Hematopoietic multipotent progenitor cell treated with erythropoietin and hydrocortisone succinate and interleukin-3 and kit ligand, for 6 days (in vitro differentiated cells): Measurements from ENCODE around the gene TSHZ2.
"Not testable (repeated sequence)": the region's sequence is repeated elsewhere in the genome, so short reads cannot be mapped to it uniquely, and the experiment has no call there.

Source experiments
- DNase-seq: peaks from one replicate; pipeline ENCODE4 v3.0.0-alpha.2; 2015

Gene TSHZ2

GRCh38 chr20:53402233-53403005 lies 430.3 kb downstream of the TSHZ2 start:
- DNase-seq: no peak

DNA sequence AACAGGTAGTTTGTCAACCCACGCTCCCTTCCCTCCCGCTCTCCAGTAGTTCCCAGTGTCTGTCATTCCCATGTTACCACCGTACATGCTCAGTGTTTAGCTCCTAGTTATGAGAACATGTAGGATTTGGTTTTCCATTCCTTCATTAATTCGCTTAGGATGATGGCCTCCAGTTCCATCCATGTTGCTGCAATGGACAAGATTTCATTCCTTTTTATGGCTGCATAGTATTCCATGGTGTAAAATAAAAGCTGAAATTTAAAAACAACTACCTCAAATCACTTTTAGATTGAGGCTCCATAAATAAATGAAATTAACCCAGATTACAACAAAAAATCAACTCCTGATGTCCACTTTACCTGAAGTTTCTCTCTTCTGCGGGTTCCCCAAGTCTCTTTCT lies 430.9 kb downstream of the TSHZ2 start:
- no peak for DNase-seq

DNA sequence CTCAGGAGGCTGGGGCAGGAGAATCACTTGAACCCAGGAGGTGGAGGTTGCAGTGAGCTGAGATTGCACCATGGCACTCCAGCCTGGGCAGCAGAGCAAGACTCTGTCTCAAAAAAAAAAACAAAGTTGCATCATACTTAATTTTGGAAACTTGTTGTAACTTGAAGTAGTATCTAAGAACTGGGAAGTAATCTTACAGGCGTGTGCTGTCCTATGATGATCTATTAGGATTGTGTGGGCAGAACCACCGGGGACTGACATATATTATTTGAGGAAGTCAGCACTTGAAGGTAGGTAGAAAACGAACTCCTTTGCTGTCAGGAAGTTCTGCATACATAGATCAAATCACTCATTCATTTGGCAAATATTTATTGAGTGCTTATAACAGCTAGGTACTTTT lies 433.0 kb downstream of the TSHZ2 start:
- DNase-seq: no peak

DNA sequence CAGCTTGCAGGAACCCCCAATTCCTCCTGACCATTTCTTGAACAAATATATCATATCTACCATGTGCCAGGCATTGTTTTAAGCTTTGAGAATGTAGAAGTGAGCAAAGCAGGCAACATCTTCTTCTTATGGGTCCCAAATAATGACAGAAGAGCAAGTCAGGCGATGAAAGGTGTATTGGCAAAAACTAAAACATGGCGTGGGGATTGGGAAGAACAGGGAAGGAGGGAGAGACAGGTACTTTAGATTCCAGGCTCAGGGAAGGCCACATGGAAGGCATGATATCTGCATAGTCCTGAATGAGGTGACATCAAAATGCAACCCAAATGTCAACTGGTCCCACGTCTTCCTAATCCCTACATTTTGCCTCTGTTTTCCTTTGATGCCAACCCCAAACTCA lies 434.4 kb downstream of the TSHZ2 start:
- DNase-seq: no peak

DNA sequence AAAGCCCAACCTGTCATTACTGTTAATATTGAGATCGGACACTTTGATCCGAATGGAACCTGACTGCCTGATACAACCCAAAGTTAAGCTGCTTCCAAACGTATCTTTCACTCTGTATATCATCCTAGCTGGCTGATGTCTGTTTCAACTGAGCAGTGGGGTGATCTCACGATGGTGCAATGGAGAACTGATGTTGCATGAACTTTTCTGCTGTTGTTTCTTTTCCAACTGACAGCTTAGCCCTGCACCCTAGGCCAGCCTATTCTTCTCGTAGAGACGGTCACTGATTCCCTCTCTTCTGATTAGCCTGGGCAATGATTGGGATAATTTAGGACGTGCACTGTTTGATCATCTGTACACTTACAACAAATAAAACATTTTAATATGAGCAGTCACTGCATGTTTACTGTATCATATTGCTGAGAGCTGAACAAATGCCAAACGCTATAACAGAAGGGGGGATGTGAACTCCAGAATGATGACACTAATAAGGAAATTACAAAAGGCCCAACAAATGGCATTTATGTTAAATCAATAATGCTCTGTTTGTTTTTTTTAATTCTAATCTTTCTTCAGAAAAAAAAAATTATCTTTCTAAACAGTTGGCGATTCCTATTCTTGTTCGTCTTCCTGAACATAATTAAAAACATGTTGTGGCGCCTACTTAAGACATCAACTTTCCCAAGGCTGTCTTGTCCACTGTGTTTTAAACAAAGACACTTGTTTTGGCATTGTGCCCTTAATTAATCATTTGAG lies 436.7 kb downstream of the TSHZ2 start:
- DNase-seq: no peak

DNA sequence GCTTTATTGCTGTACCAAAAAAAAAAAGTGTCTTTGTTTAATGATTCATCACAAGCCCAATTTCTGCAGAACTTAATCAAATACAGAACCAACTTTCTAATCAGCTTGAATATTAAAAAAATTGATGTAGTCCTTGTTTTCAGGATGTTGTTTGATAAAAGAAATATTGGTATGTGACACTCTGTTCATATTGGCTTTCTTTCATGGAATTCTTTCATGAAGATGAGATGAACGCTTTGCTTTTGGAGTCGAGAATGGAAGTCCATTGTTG lies 437.2 kb downstream of the TSHZ2 start:
- no peak for DNase-seq

DNA sequence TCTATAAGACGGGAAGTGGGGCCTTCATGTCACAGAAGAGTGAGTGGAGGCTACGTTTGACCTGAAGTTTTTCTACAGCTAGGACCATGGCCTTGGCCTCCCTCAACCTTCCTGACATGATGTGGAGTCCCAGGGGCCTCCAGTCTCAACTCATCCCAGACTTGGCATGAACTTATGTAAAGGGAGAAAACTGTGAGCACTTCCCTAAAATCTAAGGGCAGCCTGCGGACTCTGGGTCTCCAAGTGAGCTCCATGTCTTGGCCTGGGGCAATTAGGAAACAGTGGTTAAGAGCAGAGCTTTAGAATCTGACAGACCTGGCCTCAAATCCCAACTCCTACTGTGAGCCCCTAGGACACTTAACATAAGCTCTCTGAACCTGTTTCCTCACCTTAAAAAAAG lies 439.0 kb downstream of the TSHZ2 start:
- DNase-seq: no peak

- DNase-seq: no peak
Measured at GRCh38 chr20:53411891-53412290, 439.7 kb downstream of the TSHZ2 start.

DNA sequence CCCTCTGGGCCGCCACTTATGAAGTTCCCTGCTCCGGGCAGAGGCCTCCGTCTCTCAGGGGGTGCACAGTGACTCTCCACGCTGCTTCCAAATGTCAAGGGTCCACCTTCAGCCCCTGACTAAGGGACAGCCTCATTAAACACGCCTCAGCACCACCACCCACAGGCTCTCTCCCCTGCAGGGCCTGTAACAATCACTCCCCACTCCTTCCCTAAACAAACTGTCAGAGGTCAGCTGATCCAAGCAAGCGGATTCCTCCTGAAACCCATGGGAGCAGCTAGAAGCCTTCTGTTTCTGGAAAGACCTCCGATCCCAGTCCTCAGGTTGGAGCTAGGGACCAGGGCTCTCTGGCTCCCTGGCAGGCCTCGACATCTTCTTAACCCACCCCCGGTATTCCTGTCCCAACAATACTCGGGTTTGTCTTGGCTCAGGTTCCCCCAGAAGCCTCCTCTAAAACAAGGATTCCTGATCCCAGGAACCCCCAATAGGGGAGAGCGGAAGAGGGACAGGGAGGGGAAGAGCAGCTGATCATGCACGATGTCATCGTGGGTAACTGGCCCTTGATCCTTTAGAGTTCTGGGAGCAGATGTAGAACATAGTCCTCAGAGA lies 440.5 kb downstream of the TSHZ2 start:
- no peak for DNase-seq

DNA sequence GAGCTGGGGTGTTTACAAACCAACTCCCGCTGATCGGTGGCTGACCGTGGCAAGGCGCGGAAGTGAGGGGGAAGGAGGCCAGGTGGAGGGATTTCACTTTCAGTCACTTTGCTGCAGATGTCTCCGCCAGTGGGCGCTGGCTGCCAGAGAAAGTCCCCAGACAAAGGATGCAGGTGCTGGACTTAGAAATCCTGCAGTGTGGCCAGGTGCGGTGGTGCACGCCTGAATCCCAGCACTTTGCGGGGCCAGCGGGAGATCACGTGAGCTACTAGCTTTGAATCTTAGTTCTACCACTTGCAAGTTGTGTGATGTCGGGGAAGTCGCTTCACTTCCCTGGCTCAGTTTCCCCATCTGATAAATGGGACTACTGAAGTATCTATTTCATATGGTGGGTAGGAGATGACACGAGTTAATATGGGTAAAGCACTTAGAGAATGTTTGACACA lies 441.1 kb downstream of the TSHZ2 start:
- DNase-seq: peak; percentile 30

DNA sequence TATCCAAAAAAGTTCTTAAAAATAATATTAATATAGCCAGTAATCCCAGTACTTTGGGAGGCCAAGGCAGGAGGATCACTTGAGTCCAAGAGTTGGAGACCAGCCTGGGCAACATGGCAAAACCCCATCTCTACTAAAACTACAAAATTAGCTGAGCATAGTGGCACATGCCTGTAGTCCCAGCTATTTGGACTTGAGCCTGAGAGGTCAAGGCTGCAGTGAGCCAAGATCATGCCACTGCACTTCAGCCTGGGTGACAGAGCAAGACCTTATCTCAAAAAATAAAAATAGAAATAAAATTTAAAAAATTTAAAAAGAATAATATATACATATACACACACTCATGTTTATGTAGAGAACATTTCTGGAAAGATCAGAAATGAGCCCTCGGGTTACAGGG lies 441.7 kb downstream of the TSHZ2 start:
- not testable (repeated sequence) for DNase-seq

DNA sequence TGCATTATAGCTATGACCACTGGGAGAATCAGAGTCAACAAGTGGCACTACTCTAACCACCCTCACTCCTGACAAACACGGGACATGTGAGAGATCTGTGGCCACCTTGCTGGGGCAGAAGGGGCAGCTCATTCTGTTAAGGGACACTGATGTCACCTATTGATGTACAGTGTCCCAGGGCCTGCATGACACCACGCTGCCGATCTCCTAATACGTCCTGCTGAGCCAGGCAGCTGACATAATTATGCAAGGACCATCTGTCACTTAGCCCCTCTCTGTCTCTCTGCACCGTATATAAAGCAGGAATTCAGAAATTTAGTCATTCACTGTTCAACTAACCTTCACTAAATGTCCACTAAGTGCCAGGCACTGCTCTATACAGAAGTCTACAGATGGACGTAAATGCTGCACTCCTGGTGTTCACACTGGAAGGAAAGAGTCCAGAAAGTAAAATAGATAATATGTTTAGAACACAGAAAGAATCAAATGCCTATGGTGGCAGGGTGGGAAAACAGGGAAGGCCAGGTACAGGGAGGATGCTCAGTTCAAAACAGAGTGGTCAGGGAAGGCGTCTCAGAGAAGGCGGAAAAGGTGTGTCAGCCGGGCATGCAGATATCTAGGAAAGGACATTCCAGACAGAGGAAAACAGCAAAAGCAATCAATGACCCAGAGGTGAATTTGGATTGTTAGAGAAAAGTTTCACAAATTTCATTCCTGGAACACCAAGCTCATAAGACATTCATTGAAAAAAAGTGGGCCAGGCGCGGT lies 447.7 kb downstream of the TSHZ2 start:
- DNase-seq: no peak

DNA sequence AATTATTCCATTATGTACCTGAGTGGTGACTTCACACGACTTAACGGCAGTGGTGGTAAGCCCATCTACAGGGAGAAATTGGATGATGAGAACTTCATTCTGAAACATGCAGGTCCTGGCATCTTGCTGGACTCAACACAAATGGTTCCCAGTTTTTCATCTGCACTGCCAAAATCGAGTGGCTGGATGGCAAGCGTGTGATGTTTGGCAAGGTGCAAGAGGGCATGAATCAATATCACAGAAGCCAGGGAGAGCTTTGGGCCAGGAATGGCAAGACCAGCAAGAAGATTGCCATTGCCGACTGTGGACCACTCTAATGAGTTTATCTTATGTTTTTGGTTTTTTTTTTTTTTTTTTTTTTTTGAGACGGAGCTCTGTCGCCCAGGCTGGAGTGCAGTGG lies 449.2 kb downstream of the TSHZ2 start:
- no peak for DNase-seq

GRCh38 chr20:53422039-53422438 lies 449.9 kb downstream of the TSHZ2 start:
- no peak for DNase-seq

GRCh38 chr20:53423587-53424146 lies 451.5 kb downstream of the TSHZ2 start:
- DNase-seq: no peak

DNA sequence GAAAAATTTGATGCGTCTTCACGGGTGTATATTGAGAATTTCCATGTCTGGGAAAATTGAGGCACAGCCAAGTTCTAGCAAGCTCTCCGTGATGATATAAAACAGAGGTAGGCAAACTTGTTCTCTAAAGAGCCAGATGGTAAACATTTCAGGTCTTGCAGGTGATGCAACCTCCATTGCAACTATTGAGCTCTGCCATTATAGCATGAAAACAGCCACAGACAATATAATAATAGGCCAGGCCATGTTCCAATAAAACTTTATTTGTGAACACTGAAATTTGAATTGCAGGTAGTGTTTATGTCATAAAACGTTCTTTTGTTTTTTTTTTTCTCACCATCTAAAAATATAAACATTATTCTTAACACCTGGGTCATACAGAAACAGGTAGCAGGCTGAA lies 453.3 kb downstream of the TSHZ2 start:
- DNase-seq: no peak

DNA sequence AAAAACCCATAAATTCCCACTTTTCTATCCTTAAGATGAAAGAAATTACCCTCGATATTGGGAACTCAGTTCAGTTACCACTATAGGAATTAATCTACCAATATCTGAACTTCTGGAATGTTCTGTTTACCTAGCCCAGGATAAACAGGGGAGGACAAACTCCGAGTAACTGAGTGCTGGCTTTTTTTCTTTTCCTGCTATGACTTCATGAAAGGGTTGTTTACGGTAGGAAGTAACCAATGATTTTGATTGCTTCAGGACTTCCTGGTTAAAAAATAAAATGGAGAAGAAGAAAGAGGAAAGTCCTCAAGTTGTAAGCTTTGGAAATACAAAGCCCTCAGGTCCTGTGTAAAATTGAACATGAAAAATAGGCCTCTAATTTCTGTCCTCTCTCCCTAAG lies 453.8 kb downstream of the TSHZ2 start:
- no peak for DNase-seq

DNA sequence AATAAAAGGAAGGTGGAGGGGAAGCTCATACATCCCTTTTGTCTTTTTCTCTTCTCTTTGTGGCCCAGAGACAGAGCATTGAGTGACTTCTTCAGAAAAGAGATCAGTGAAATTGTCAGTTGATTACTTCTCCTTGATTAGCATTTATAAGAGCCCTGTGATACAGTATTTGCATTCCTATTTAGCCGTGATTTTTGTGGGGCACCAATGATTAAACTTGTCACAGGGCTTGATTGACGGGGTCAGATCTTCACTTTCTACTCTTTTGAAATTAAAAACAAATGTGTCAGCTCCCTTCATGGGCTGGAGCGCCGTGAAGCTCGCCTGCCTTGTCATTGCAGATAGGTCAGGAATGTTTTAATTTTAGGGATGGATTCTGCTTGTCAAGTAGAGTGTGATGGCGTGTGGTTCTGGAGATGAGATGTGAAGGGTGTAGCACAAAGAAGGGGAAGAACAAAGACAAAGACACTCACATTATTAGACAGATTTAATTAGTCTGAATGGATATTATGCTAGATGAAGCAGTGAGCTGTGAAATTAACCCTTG lies 454.7 kb downstream of the TSHZ2 start:
- DNase-seq: no peak

DNA sequence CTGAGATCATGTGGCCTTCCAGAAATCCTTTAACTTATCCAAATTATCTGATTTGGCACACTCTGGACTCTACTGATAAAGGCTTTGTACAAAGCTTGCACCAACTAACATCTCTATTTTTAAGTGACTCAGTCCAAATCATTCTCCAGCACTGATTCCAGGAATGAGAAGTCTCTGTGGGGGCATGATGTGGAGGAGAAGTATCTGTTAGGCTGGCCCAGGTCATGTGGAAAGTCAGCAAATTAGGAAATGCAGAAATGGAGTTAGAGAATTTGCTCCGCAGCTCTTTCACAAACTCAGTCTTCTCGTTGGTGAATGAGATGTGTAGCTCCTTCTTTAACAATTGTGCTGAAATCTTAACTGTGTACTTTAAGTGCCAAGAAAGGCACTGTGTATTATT lies 455.8 kb downstream of the TSHZ2 start:
- no peak for DNase-seq

DNA sequence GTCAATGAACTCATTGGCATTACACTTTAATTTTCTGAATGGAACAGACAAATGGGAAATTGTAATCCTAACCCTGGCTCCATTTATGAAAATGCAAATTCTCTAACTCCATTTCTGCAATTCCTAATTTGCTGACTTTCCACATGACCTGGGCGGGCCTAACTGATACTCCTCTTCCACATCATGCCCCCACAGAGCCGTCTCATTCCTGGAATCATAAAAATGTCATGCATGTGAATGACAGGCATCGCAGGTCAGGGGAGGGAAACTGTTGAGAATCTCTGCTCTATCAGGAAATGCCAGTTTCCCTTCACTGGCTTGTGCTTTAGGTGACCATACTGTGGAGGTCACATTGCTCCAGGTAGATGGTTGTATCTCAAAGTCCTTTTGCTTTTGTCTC lies 456.4 kb downstream of the TSHZ2 start:
- no peak for DNase-seq

DNA sequence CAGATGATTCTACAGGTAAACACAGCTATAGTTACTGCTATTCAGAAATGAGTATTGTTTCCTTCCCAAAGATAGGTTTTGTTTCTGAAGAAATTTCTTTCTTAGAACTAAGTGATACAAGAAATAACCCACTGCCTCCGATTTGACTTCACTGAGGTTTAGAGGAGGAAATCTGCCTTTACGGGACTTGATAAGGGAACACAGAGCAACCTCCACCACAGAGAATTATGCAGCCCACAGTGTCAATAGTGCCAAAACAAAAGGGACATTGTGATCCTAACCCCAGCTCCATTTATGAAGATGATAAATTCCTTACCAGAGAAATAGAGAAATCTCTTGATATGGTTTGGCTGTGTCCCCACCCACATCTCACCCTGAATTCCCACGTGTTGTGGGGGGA lies 456.8 kb downstream of the TSHZ2 start:
- no peak for DNase-seq

GRCh38 chr20:53434662-53435061 lies 462.5 kb downstream of the TSHZ2 start:
- no peak for DNase-seq

GRCh38 chr20:53436927-53437326 lies 464.8 kb downstream of the TSHZ2 start:
- not testable (repeated sequence) for DNase-seq
